ENCODE results near the gene ZFP2. TPM values are rescaled to one million over a fixed set of nuclear protein-coding genes. Genes with fewer than 3 reads are reported as not detected.

ZFP2 gene
- total and polyA plus RNA-seq, 5 donors, result 0.86 to 1.5 (median 1.1) TPM

Other genes starting within 250 kb of the ZFP2 start
- gene ZNF354A, start 165.3 kb upstream of the ZFP2 start, total RNA-seq, result 1 to 10 TPM; 6.5 to 7.3 (median 6.7) TPM
- 6.8 TPM for gene ZNF354A, start 165.3 kb upstream of the ZFP2 start, polyA plus RNA-seq
- 1 to 10 TPM; 7.4 to 9.3 (median 8.8) TPM for gene ZNF354B, start 36.0 kb upstream of the ZFP2 start, total RNA-seq
- 4.1 TPM for gene ZNF354B, start 36.0 kb upstream of the ZFP2 start, polyA plus RNA-seq
- gene ZNF454, start 45.3 kb downstream of the ZFP2 start, total RNA-seq, result 1 to 10 TPM; 2.9 to 3.4 (median 3.0) TPM
- 1.9 TPM for gene ZNF454, start 45.3 kb downstream of the ZFP2 start, polyA plus RNA-seq
- not detected for gene GRM6, start 99.4 kb downstream of the ZFP2 start, total RNA-seq
- under 0.01 TPM for gene GRM6, start 99.4 kb downstream of the ZFP2 start, polyA plus RNA-seq
- gene ZNF879, start 127.9 kb downstream of the ZFP2 start, total RNA-seq, result 1 to 10 TPM; 4.1 to 6.2 (median 5.4) TPM
- gene ZNF879, start 127.9 kb downstream of the ZFP2 start, polyA plus RNA-seq, result 3.0 TPM
- 1 to 10 TPM; 5.0 to 6.2 (median 5.6) TPM for gene ZNF354C, start 164.5 kb downstream of the ZFP2 start, total RNA-seq
- gene ZNF354C, start 164.5 kb downstream of the ZFP2 start, polyA plus RNA-seq, result 1.6 TPM

All from right cardiac atrium (tissue), 5 donors.